ENCODE results near the gene ULBP2. TPM values are rescaled to one million over a fixed set of nuclear protein-coding genes. Genes with fewer than 3 reads are reported as not detected.

ULBP2 gene
- total RNA-seq, 1 experiment from 2014 or later: not detected

DNA sequence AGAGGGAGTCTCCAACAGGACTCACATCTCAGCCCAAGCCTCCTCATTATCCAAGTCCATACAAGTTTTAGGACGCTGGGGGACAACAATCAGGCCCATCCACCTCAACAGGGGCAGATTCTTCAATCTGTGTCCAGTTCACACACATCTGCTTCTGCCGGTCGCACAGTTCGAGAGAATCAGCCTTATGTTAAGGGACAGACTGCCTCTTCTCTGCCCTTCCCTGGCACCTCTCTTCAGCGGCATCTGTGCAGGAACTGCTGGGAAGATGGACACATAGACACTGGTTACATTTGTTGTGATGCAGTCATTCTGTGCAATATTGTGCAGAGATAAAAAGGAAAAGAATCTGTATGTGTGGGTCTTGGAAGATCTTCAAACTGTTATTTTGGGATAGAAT is 43.0 kb downstream of the ULBP2 start:
- no peak overlapping the region for H2BK12ac ChIP-seq (ENCODE audit: insufficient read length, low read depth, low read length)
- H3K4me1 Mint-ChIP-seq: peaks cover 13 to 28% of the 10 kb centered on the region in 2 experiments
- H3K79me1 ChIP-seq (ENCODE audit: insufficient read depth, low read depth, low read length, poor library complexity, severe bottlenecking): no peaks in the 10 kb centered on the region
- no peak overlapping the region for H3K23ac ChIP-seq (ENCODE audit: insufficient read length, low read depth, low read length)
- no peak overlapping the region for H3T11ph ChIP-seq (ENCODE audit: low read length)
- WGBS (ENCODE audit: extremely low coverage, insufficient read length, low lambda C conversion rate): no CpG with 5 or more reads among the region's 5 CpGs
- no peak overlapping the region for H3K56ac ChIP-seq (ENCODE audit: insufficient read length, low read depth, low read length)
- no peak overlapping the region for H3K14ac ChIP-seq (ENCODE audit: insufficient read depth, low read length)
- H3K9me3 Mint-ChIP-seq: peaks cover 0 to 11% of the 10 kb centered on the region in 2 experiments; a peak in 2 of 5 replicates
- H2BK15ac ChIP-seq (ENCODE audit: low read depth, low read length): no peak overlapping the region
- H2BK120ac ChIP-seq (ENCODE audit: low read depth, low read length, poor library complexity, severe bottlenecking): no peak overlapping the region
- H2AK5ac ChIP-seq (ENCODE audit: insufficient read length, low read length): no peak overlapping the region
- H3K18ac ChIP-seq (ENCODE audit: insufficient read length, low read depth, low read length): no peak overlapping the region
- H3K9me3 ChIP-seq (ENCODE audit: control insufficient read depth, low read depth, low read length): no peaks in the 10 kb centered on the region
- no peak overlapping the region for H3K4ac ChIP-seq (ENCODE audit: low read depth, low read length)
- H4K5ac ChIP-seq (ENCODE audit: insufficient read length, low read depth, low read length): no peak overlapping the region
- H4K8ac ChIP-seq (replicated peaks; ENCODE audit: insufficient read length, low read depth, low read length): no peak overlapping the region
- peaks cover 76% of the 10 kb centered on the region for H3K27me3 ChIP-seq (ENCODE audit: insufficient read depth, low read length)
- no peaks in the 10 kb centered on the region for H3K79me2 ChIP-seq (ENCODE audit: insufficient read depth, low read length)
- H3K36me3 Mint-ChIP-seq (ENCODE audit: insufficient read depth in 1 of 3, low read depth in 3 of 3): no peaks in the 10 kb centered on the region; a peak in 2 of 7 replicates
- H3K4me3 Mint-ChIP-seq: no peak overlapping the region
- H3K27ac Mint-ChIP-seq: no peak overlapping the region
- H3K27me3 Mint-ChIP-seq (ENCODE audit: low read depth): peaks cover 99% of the 10 kb centered on the region
- no peak overlapping the region for H3K27ac ChIP-seq (ENCODE audit: insufficient read length, low read depth, low read length)
- H4K20me1 ChIP-seq (ENCODE audit: control insufficient read depth, insufficient read depth, insufficient read length): no peaks in the 10 kb centered on the region
- H3K23me2 ChIP-seq (ENCODE audit: insufficient read length, low read depth, low read length, poor library complexity, severe bottlenecking): peaks cover 3% of the 10 kb centered on the region
- TF ChIP-seq, protein P1, sequence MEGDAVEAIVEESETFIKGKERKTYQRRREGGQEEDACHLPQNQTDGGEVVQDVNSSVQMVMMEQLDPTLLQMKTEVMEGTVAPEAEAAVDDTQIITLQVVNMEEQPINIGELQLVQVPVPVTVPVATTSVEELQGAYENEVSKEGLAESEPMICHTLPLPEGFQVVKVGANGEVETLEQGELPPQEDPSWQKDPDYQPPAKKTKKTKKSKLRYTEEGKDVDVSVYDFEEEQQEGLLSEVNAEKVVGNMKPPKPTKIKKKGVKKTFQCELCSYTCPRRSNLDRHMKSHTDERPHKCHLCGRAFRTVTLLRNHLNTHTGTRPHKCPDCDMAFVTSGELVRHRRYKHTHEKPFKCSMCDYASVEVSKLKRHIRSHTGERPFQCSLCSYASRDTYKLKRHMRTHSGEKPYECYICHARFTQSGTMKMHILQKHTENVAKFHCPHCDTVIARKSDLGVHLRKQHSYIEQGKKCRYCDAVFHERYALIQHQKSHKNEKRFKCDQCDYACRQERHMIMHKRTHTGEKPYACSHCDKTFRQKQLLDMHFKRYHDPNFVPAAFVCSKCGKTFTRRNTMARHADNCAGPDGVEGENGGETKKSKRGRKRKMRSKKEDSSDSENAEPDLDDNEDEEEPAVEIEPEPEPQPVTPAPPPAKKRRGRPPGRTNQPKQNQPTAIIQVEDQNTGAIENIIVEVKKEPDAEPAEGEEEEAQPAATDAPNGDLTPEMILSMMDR (conservative IDR thresholded peaks at IDR 0.05): no peak
- no peak overlapping the region for H3K4me2 ChIP-seq (ENCODE audit: insufficient read depth, insufficient read length, low read length)
- no peak overlapping the region for H4K91ac ChIP-seq (ENCODE audit: insufficient read length, low read depth, low read length)
- H3K9ac ChIP-seq (ENCODE audit: extremely low read depth, insufficient read length, low read length): no peak overlapping the region
- H2BK20ac ChIP-seq (ENCODE audit: low read depth, low read length, poor library complexity, severe bottlenecking): no peak overlapping the region
- DNase-seq: no peak
- H2BK5ac ChIP-seq (ENCODE audit: insufficient read length, low read length): no peak overlapping the region
- H2AFZ ChIP-seq (ENCODE audit: low read length): no peak overlapping the region
- H3K4me1 ChIP-seq (ENCODE audit: insufficient read depth, low read length): no peaks in the 10 kb centered on the region

Data from H9 (cell line).